Measurements from ENCODE around the gene BRF1. TPM values are rescaled to one million over a fixed set of nuclear protein-coding genes. Genes with fewer than 3 reads are reported as not detected.
A peak's percentile ranks its signal among the peaks of the same experiment; 100 is the strongest.

The BRF1 gene
- polyA plus RNA-seq, 1 of the 3 experiments (the other 2 are of a cell fraction): 15.7 TPM

DNA sequence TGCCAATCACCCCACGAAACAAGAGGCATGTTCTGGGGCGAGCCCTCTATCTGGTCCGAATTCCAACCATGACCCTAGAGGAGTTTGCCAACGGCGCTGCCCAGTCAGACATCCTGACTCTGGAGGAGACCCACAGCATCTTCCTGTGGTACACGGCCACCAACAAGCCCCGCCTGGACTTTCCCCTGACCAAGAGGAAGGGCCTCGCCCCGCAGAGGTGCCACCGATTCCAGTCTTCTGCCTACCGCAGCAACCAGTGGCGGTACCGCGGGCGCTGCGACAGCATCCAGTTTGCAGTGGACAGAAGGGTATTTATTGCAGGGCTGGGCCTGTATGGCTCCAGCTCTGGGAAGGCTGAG lies 50.8 kb downstream of the BRF1 start:
- POLR2A ChIA-PET: interaction anchor here (1.0 kb wide), 1 partner anchor 8 kb away, joined by 4 read pairs; no protein-coding TSS in a partner anchor
- Histone ChIP-seq H3K4me2 (no peak overlapping the region), H3K9ac (no peak overlapping the region), H3F3A (replicated peaks; ENCODE audit: insufficient read depth) (peaks cover 3% of the 10 kb centered on the region), H3K4me3 (ENCODE audit: low read depth in 2 of 2, low read length in 1 of 2) (no peak overlapping the region), H3K27ac (ENCODE audit: low read depth in 2 of 2, low read length in 1 of 2) (no peak overlapping the region), H3K9me3 (no peaks in the 10 kb centered on the region), H3K79me2 (ENCODE audit: insufficient read depth) (peaks cover 35% of the 10 kb centered on the region; the same call in 1 of the 2 replicates), H3K36me3 (replicated peaks in 1 of 2; ENCODE audit: control insufficient read depth in 1 of 2, insufficient read depth in 2 of 2, low read length in 1 of 2) (peaks cover 14 to 44% of the 10 kb centered on the region in 2 experiments), H3K27me3 (ENCODE audit: insufficient read depth) (no peaks in the 10 kb centered on the region), H3K9me2 (no peaks in the 10 kb centered on the region), H2AFZ (ENCODE audit: low read depth) (no peak overlapping the region), H3K4me1 (ENCODE audit: control insufficient read depth in 1 of 2, insufficient read depth in 2 of 2, low read depth in 1 of 2, low read length in 1 of 2) (peaks cover 8 to 11% of the 10 kb centered on the region in 2 experiments; a peak in 2 of 4 replicates), H4K20me1 (ENCODE audit: insufficient read depth) (0 out of 2 replicates have a peak, but pooled peaks cover 7% of the 10 kb centered on the region)
- TF ChIP-seq FOSL2 (IDR thresholded peaks at IDR 0.05; ENCODE audit: borderline replicate concordance, low read depth) (no peak), CHD2 (IDR thresholded peaks at IDR 0.05; ENCODE audit: low read length, partially characterized antibody) (no peak), ELF1 (IDR thresholded peaks at IDR 0.05) (no peak), SMC3 (IDR thresholded peaks at IDR 0.05; ENCODE audit: low read depth, low read length) (no peak)
- TF ChIP-seq, protein P1, sequence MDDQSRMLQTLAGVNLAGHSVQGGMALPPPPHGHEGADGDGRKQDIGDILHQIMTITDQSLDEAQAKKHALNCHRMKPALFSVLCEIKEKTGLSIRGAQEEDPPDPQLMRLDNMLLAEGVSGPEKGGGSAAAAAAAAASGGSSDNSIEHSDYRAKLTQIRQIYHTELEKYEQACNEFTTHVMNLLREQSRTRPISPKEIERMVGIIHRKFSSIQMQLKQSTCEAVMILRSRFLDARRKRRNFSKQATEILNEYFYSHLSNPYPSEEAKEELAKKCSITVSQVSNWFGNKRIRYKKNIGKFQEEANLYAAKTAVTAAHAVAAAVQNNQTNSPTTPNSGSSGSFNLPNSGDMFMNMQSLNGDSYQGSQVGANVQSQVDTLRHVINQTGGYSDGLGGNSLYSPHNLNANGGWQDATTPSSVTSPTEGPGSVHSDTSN (IDR thresholded peaks at IDR 0.05): no peak
- TF ChIP-seq, protein P2, sequence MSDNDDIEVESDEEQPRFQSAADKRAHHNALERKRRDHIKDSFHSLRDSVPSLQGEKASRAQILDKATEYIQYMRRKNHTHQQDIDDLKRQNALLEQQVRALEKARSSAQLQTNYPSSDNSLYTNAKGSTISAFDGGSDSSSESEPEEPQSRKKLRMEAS (IDR thresholded peaks at IDR 0.05; ENCODE audit: low read depth): no peak
- TF ChIP-seq, protein P3, sequence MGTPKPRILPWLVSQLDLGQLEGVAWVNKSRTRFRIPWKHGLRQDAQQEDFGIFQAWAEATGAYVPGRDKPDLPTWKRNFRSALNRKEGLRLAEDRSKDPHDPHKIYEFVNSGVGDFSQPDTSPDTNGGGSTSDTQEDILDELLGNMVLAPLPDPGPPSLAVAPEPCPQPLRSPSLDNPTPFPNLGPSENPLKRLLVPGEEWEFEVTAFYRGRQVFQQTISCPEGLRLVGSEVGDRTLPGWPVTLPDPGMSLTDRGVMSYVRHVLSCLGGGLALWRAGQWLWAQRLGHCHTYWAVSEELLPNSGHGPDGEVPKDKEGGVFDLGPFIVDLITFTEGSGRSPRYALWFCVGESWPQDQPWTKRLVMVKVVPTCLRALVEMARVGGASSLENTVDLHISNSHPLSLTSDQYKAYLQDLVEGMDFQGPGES (IDR thresholded peaks at IDR 0.05; ENCODE audit: low read depth, low read length): no peak
- DNase-seq: no peak
- 99% methylated on average over 14 of the region's 16 CpGs for WGBS (ENCODE audit: low lambda C conversion rate)
- CTCF ChIA-PET: interaction anchor here (0.7 to 0.9 kb wide), 3 partner anchors 28 to 47 kb away, joined by 3 read pairs; no protein-coding TSS in a partner anchor

DNA sequence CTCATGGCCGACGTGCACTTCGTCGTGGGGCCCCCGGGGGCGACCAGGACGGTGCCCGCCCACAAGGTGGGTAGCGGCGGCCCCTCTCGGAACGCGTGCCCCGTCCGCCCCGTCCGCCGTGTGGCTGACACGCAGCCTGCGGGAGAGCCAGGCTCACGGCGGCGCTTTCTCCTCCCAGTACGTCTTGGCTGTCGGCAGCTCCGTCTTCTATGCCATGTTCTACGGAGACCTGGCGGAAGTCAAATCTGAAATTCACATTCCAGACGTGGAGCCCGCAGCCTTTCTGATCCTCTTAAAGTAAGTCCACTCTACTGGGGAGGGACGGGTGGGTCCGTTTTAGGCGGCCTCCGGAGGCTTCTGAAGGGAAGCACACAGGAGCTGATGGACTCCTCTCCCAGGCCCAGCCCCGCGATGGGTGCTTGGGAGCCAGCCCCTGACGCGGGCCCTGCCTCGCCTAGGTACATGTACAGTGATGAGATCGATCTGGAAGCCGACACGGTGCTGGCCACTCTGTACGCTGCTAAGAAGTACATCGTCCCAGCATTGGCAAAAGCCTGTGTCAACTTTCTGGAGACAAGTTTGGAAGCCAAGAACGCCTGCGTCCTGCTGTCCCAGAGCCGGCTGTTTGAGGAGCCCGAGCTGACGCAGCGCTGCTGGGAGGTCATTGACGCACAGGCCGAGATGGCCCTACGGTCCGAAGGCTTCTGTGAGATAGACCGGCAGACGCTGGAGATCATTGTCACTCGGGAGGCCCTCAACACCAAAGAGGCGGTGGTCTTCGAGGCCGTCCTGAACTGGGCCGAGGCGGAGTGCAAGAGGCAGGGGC lies 51.4 kb downstream of the BRF1 start:
- H3K79me2 ChIP-seq (ENCODE audit: insufficient read depth): peaks cover 41% of the 10 kb centered on the region; the same call in 1 of the 2 replicates
- peaks cover 3% of the 10 kb centered on the region for H3F3A ChIP-seq (replicated peaks; ENCODE audit: insufficient read depth)
- H3K36me3 ChIP-seq (replicated peaks in 1 of 2; ENCODE audit: control insufficient read depth in 1 of 2, insufficient read depth in 2 of 2, low read length in 1 of 2): peaks cover 14 to 44% of the 10 kb centered on the region in 2 experiments
- H4K20me1 ChIP-seq (ENCODE audit: insufficient read depth): 0 out of 2 replicates have a peak, but pooled peaks cover 7% of the 10 kb centered on the region
- peak overlapping the region; percentile 54 to 58 for H3K4me3 ChIP-seq (ENCODE audit: low read depth in 2 of 2, low read length in 1 of 2)
- TF ChIP-seq, protein P4, sequence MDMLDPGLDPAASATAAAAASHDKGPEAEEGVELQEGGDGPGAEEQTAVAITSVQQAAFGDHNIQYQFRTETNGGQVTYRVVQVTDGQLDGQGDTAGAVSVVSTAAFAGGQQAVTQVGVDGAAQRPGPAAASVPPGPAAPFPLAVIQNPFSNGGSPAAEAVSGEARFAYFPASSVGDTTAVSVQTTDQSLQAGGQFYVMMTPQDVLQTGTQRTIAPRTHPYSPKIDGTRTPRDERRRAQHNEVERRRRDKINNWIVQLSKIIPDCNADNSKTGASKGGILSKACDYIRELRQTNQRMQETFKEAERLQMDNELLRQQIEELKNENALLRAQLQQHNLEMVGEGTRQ (IDR thresholded peaks at IDR 0.05; ENCODE audit: borderline replicate concordance, low read depth, low read length): no peak
- TF ChIP-seq MXI1 (IDR thresholded peaks at IDR 0.05; ENCODE audit: low read depth, low read length) (no peak), RFX5 (IDR thresholded peaks at IDR 0.05; ENCODE audit: low read length) (no peak), POLR2AphosphoS5 (IDR thresholded peaks at IDR 0.05; ENCODE audit: low read depth, low read length) (no peak)
- ChIA-PET POLR2A (interaction anchor here (1.0 to 1.3 kb wide), 2 partner anchors 8 to 154 kb away, joined by 3 to 4 read pairs; no protein-coding TSS in a partner anchor), CTCF (interaction anchor here (0.9 to 1.5 kb wide), 9 partner anchors 9 to 159 kb away, joined by 3 to 9 read pairs (median 3); no protein-coding TSS in a partner anchor)
- no peaks in the 10 kb centered on the region for H3K9me3 ChIP-seq
- H3K4me1 ChIP-seq (ENCODE audit: control insufficient read depth in 1 of 2, insufficient read depth in 2 of 2, low read depth in 1 of 2, low read length in 1 of 2): peaks cover 8 to 11% of the 10 kb centered on the region in 2 experiments; a peak in 2 of 4 replicates
- H3K4me2 ChIP-seq: peak overlapping the region; percentile 85
- H3K9me2 ChIP-seq: no peaks in the 10 kb centered on the region
- 94% methylated on average over 40 of the region's 62 CpGs for WGBS (ENCODE audit: low lambda C conversion rate)
- peak overlapping the region; percentile 53; the same call in 1 of the 2 replicates for H3K9ac ChIP-seq
- peak; percentile 68 for DNase-seq
- no peak overlapping the region for H2AFZ ChIP-seq (ENCODE audit: low read depth)
- H3K27ac ChIP-seq (ENCODE audit: low read depth in 2 of 2, low read length in 1 of 2): no peak overlapping the region; a peak in 1 of 4 replicates
- no peaks in the 10 kb centered on the region for H3K27me3 ChIP-seq (ENCODE audit: insufficient read depth)

Data from SK-N-SH (cell line).